ENCODE measurements around the gene CELA3A. TPM values are rescaled to one million over a fixed set of nuclear protein-coding genes. Genes with fewer than 3 reads are reported as not detected.
"Not testable (repeated sequence)": the region's sequence is repeated elsewhere in the genome, so short reads cannot be mapped to it uniquely, and the experiment has no call there.

The CELA3A gene
- total and polyA plus RNA-seq, 2 of the 8 experiments (the other 6 are each of a cell fraction or from before 2014, with no cell fraction given): not detected

- H2BK20ac ChIP-seq (ENCODE audit: low read length); H3K4me1 ChIP-seq (replicated peaks in 1 of 4; ENCODE audit: control insufficient read depth in 3 of 4, insufficient read depth in 4 of 4, low read length in 3 of 4); H3K9ac ChIP-seq (replicated peaks in 1 of 4; ENCODE audit: extremely low read depth in 1 of 4, low read depth in 3 of 4, low read length in 3 of 4); H2BK120ac ChIP-seq (replicated peaks; ENCODE audit: low read depth, low read length); H3K4ac ChIP-seq (replicated peaks; ENCODE audit: insufficient read length, low read depth, low read length); H2BK15ac ChIP-seq (ENCODE audit: low read length); H3K4me2 ChIP-seq (ENCODE audit: insufficient read depth in 1 of 2, low read depth in 2 of 2, low read length in 2 of 2); H3K23me2 ChIP-seq (ENCODE audit: low read depth, low read length); H2BK5ac ChIP-seq (ENCODE audit: low read depth, low read length); H3K79me1 ChIP-seq (ENCODE audit: low read depth, low read length); H3K79me2 ChIP-seq (ENCODE audit: control insufficient read depth in 1 of 2, insufficient read depth in 2 of 2, low read length in 2 of 2); H4K20me1 ChIP-seq (replicated peaks in 1 of 2; ENCODE audit: control insufficient read depth in 1 of 2, insufficient read depth in 2 of 2, low read length in 2 of 2); DNase-seq (ENCODE audit: low read depth in 1 of 2, low spot score in 2 of 2); H3K27ac ChIP-seq (ENCODE audit: low read depth, low read length); H3K27me3 ChIP-seq (replicated peaks in 1 of 4; ENCODE audit: control insufficient read depth in 3 of 4, extremely low read depth in 1 of 4, insufficient read depth in 3 of 4, low read length in 3 of 4); H3K4me3 ChIP-seq (ENCODE audit: extremely low read depth in 1 of 4, insufficient read depth in 2 of 4, low read depth in 3 of 4, low read length in 4 of 4); H3K14ac ChIP-seq (ENCODE audit: insufficient read length); H3K23ac ChIP-seq (ENCODE audit: insufficient read length); H2AFZ ChIP-seq (ENCODE audit: low read length); H2AK5ac ChIP-seq (ENCODE audit: low read depth, low read length); FAIRE-seq; H3K18ac ChIP-seq (ENCODE audit: extremely low read depth, low read length); H2BK12ac ChIP-seq (ENCODE audit: low read depth, low read length); H3K9me3 ChIP-seq (ENCODE audit: insufficient read depth in 2 of 2, low read depth in 1 of 2, low read length in 1 of 2); H3K56ac ChIP-seq (replicated peaks; ENCODE audit: insufficient read length, low read depth, low read length); H4K8ac ChIP-seq (ENCODE audit: extremely low read depth, insufficient read depth, low read length); H4K5ac ChIP-seq (ENCODE audit: insufficient read length, low read depth, low read length); H4K91ac ChIP-seq (replicated peaks; ENCODE audit: insufficient read length, low read length); POLR2A ChIA-PET (ENCODE audit: partially characterized antibody); H3K36me3 ChIP-seq (ENCODE audit: control insufficient read depth in 2 of 4, insufficient read depth in 4 of 4, low read length in 3 of 4): not testable (repeated sequence)
- TF ChIP-seq, protein P1, sequence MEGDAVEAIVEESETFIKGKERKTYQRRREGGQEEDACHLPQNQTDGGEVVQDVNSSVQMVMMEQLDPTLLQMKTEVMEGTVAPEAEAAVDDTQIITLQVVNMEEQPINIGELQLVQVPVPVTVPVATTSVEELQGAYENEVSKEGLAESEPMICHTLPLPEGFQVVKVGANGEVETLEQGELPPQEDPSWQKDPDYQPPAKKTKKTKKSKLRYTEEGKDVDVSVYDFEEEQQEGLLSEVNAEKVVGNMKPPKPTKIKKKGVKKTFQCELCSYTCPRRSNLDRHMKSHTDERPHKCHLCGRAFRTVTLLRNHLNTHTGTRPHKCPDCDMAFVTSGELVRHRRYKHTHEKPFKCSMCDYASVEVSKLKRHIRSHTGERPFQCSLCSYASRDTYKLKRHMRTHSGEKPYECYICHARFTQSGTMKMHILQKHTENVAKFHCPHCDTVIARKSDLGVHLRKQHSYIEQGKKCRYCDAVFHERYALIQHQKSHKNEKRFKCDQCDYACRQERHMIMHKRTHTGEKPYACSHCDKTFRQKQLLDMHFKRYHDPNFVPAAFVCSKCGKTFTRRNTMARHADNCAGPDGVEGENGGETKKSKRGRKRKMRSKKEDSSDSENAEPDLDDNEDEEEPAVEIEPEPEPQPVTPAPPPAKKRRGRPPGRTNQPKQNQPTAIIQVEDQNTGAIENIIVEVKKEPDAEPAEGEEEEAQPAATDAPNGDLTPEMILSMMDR (IDR thresholded peaks at IDR 0.05; ENCODE audit: control extremely low read depth in 1 of 3, insufficient read depth in 1 of 3, low read depth in 1 of 3, low read length in 3 of 3): peak in 2 of 3 experiments; percentile 39 to 41; a peak in 3 of 4 replicates
- TF ChIP-seq RAD21 (IDR thresholded peaks at IDR 0.05 in 1 of 2, conservative IDR thresholded peaks at IDR 0.05 in 1 of 2; ENCODE audit: low read depth in 2 of 2, low read length in 2 of 2): peak in 1 of 2 experiments; percentile 26; a peak in 2 of 4 replicates
- WGBS, 2 experiments (ENCODE audit: extremely low coverage in 1 of 2, insufficient coverage in 1 of 2, insufficient read length in 1 of 2, insufficient replicate concordance in 2 of 2, low coverage in 1 of 2, low lambda C conversion rate in 2 of 2, missing lambda C conversion rate in 1 of 2): 89% methylated on average over 6 of the region's 6 CpGs; no CpG with 5 or more reads in 1 of the 2 experiments
- CTCF ChIA-PET (ENCODE audit: partially characterized antibody): interaction anchor here (1.0 kb wide), 1 partner anchor 23 kb away, joined by 3 read pairs; no protein-coding TSS in a partner anchor
Measured at GRCh38 chr1:21982122-21982521, 19.3 kb upstream of the CELA3A start.
